ENCODE measurements around the gene NAGLU.
A peak's percentile ranks its signal among the peaks of the same experiment; 100 is the strongest.

DNA sequence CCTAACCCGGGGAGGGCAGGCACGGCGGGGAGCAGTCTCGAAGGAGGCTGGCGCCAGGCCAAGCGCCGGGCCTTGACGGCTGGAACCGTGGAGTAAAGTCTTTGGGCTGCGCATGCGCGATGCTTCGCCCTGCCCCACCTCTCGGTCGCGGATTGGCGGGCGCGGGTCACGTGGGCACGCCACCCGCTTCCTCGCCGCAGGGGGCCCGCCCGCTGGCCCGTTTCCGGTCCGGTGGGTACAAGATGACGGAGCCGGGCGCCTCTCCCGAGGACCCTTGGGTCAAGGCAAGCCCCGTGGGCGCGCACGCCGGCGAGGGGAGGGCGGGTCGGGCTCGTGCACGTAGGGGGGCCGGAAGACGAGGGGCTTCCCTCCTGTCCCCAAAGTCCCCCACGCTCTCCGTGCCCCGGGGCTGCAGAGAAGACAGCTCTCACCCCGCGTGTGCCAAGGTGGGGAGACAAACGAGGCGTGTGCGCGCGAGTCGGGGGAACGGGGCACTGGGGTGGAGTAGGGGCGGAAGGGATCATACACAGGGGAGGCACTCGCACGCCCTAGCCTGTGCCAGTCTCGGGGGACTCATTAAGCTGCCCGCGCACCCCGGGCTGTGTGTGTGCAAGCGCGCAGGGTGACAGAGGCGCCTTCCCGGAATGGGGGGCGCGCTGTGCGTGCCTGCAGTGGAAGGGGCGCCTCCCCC, 31.0 kb downstream of the NAGLU start, which contains the start of gene MLX:
- TF ChIP-seq, protein P1, sequence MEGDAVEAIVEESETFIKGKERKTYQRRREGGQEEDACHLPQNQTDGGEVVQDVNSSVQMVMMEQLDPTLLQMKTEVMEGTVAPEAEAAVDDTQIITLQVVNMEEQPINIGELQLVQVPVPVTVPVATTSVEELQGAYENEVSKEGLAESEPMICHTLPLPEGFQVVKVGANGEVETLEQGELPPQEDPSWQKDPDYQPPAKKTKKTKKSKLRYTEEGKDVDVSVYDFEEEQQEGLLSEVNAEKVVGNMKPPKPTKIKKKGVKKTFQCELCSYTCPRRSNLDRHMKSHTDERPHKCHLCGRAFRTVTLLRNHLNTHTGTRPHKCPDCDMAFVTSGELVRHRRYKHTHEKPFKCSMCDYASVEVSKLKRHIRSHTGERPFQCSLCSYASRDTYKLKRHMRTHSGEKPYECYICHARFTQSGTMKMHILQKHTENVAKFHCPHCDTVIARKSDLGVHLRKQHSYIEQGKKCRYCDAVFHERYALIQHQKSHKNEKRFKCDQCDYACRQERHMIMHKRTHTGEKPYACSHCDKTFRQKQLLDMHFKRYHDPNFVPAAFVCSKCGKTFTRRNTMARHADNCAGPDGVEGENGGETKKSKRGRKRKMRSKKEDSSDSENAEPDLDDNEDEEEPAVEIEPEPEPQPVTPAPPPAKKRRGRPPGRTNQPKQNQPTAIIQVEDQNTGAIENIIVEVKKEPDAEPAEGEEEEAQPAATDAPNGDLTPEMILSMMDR (IDR thresholded peaks at IDR 0.05) = peak in 2 of 4 experiments; percentile 12 to 31
- peak; percentile 47 for TF ChIP-seq POLR2A (IDR thresholded peaks at IDR 0.05)

Measured in prostate gland (tissue), 2 donors.